ENCODE data around the gene COL20A1.
"Not testable (repeated sequence)": the region's sequence is repeated elsewhere in the genome, so short reads cannot be mapped to it uniquely, and the experiment has no call there.

The COL20A1 gene

GRCh38 chr20:63379296-63379695, 86.3 kb downstream of the COL20A1 start:
- TF ChIP-seq OSR1 (CRISPR knock-in tag; IDR thresholded peaks at IDR 0.05) (no peak), CSDC2 (CRISPR knock-in tag; IDR thresholded peaks at IDR 0.05) (no peak), ZC3H10 (CRISPR knock-in tag; IDR thresholded peaks at IDR 0.05) (no peak), ZNF8 (CRISPR knock-in tag; IDR thresholded peaks at IDR 0.05) (no peak), GLIS3 (CRISPR knock-in tag; IDR thresholded peaks at IDR 0.05) (no peak)
- TF ChIP-seq, protein P1, sequence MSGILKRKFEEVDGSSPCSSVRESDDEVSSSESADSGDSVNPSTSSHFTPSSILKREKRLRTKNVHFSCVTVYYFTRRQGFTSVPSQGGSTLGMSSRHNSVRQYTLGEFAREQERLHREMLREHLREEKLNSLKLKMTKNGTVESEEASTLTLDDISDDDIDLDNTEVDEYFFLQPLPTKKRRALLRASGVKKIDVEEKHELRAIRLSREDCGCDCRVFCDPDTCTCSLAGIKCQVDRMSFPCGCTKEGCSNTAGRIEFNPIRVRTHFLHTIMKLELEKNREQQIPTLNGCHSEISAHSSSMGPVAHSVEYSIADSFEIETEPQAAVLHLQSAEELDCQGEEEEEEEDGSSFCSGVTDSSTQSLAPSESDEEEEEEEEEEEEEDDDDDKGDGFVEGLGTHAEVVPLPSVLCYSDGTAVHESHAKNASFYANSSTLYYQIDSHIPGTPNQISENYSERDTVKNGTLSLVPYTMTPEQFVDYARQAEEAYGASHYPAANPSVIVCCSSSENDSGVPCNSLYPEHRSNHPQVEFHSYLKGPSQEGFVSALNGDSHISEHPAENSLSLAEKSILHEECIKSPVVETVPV (CRISPR knock-in tag; IDR thresholded peaks at IDR 0.05), result no peak
- ATAC-seq, result no peak

GRCh38 chr20:63379872-63380271, 86.9 kb downstream of the COL20A1 start:
- ATAC-seq, result not testable (repeated sequence)

DNA sequence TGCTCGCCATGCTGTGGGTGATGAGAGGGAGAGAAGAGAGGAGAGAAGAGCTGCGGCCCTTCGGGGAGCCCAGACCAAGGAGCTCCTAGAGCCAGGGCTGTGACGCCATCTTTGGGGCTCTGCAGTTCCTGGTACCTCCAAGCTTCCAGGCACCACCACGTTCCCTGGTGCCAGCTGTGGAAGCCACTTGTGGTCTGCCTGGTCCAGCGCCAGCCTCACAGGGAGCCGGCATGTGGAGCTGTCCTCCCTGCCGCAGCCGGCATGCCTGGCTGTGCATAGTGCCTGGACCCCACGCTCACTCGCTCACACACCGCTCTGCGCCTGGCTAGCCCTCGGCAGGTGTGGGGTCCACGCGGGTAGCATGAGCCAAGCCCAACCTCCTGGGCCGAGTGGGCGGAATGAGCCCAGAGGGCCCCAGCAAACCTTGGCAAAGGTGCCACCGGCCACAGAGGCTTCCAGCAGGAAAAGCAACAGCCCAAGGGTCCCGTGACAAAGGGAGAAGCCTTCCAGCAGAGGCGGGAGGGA, 87.4 kb downstream of the COL20A1 start:
- TF ChIP-seq ZNF565 (CRISPR knock-in tag; conservative IDR thresholded peaks at IDR 0.05; ENCODE audit: low read depth) (no peak), TCF4 (CRISPR knock-in tag; IDR thresholded peaks at IDR 0.05; ENCODE audit: borderline replicate concordance) (no peak), GLIS3 (CRISPR knock-in tag; IDR thresholded peaks at IDR 0.05) (no peak), ZFP30 (CRISPR knock-in tag; IDR thresholded peaks at IDR 0.05) (no peak), ZNF70 (CRISPR knock-in tag; IDR thresholded peaks at IDR 0.05) (no peak), ZFP3 (CRISPR knock-in tag; IDR thresholded peaks at IDR 0.05) (no peak), CSDC2 (CRISPR knock-in tag; IDR thresholded peaks at IDR 0.05) (no peak), ZNF8 (CRISPR knock-in tag; IDR thresholded peaks at IDR 0.05) (no peak), PPARA (CRISPR knock-in tag; IDR thresholded peaks at IDR 0.05; ENCODE audit: borderline replicate concordance) (no peak)
- TF ChIP-seq, protein P2, sequence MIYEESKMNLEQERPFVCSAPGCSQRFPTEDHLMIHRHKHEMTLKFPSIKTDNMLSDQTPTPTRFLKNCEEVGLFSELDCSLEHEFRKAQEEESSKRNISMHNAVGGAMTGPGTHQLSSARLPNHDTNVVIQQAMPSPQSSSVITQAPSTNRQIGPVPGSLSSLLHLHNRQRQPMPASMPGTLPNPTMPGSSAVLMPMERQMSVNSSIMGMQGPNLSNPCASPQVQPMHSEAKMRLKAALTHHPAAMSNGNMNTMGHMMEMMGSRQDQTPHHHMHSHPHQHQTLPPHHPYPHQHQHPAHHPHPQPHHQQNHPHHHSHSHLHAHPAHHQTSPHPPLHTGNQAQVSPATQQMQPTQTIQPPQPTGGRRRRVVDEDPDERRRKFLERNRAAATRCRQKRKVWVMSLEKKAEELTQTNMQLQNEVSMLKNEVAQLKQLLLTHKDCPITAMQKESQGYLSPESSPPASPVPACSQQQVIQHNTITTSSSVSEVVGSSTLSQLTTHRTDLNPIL (CRISPR knock-in tag; IDR thresholded peaks at IDR 0.05; ENCODE audit: low read depth), result no peak
- TF ChIP-seq, protein P3, sequence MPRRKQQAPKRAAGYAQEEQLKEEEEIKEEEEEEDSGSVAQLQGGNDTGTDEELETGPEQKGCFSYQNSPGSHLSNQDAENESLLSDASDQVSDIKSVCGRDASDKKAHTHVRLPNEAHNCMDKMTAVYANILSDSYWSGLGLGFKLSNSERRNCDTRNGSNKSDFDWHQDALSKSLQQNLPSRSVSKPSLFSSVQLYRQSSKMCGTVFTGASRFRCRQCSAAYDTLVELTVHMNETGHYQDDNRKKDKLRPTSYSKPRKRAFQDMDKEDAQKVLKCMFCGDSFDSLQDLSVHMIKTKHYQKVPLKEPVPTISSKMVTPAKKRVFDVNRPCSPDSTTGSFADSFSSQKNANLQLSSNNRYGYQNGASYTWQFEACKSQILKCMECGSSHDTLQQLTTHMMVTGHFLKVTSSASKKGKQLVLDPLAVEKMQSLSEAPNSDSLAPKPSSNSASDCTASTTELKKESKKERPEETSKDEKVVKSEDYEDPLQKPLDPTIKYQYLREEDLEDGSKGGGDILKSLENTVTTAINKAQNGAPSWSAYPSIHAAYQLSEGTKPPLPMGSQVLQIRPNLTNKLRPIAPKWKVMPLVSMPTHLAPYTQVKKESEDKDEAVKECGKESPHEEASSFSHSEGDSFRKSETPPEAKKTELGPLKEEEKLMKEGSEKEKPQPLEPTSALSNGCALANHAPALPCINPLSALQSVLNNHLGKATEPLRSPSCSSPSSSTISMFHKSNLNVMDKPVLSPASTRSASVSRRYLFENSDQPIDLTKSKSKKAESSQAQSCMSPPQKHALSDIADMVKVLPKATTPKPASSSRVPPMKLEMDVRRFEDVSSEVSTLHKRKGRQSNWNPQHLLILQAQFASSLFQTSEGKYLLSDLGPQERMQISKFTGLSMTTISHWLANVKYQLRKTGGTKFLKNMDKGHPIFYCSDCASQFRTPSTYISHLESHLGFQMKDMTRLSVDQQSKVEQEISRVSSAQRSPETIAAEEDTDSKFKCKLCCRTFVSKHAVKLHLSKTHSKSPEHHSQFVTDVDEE (CRISPR knock-in tag; IDR thresholded peaks at IDR 0.05), result no peak
- TF ChIP-seq, protein P4, sequence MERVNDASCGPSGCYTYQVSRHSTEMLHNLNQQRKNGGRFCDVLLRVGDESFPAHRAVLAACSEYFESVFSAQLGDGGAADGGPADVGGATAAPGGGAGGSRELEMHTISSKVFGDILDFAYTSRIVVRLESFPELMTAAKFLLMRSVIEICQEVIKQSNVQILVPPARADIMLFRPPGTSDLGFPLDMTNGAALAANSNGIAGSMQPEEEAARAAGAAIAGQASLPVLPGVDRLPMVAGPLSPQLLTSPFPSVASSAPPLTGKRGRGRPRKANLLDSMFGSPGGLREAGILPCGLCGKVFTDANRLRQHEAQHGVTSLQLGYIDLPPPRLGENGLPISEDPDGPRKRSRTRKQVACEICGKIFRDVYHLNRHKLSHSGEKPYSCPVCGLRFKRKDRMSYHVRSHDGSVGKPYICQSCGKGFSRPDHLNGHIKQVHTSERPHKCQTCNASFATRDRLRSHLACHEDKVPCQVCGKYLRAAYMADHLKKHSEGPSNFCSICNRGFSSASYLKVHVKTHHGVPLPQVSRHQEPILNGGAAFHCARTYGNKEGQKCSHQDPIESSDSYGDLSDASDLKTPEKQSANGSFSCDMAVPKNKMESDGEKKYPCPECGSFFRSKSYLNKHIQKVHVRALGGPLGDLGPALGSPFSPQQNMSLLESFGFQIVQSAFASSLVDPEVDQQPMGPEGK (CRISPR knock-in tag; IDR thresholded peaks at IDR 0.05; ENCODE audit: borderline replicate concordance), result no peak

GRCh38 chr20:63381781-63382431, 88.9 kb downstream of the COL20A1 start:
- no peak for TF ChIP-seq ISL1 (CRISPR knock-in tag; IDR thresholded peaks at IDR 0.05)
- TF ChIP-seq, protein P4 (CRISPR knock-in tag; IDR thresholded peaks at IDR 0.05; ENCODE audit: borderline replicate concordance), result no peak
- TF ChIP-seq ZNF565 (CRISPR knock-in tag; conservative IDR thresholded peaks at IDR 0.05; ENCODE audit: low read depth), result no peak
- no peak for TF ChIP-seq ARNTL (CRISPR knock-in tag; IDR thresholded peaks at IDR 0.05; ENCODE audit: borderline replicate concordance, low read depth)
- no peak for TF ChIP-seq TOX (CRISPR knock-in tag; IDR thresholded peaks at IDR 0.05; ENCODE audit: borderline replicate concordance)
- TF ChIP-seq CSDC2 (CRISPR knock-in tag; IDR thresholded peaks at IDR 0.05), result no peak
- TF ChIP-seq BACH2 (CRISPR knock-in tag; IDR thresholded peaks at IDR 0.05; ENCODE audit: borderline replicate concordance), result no peak
- TF ChIP-seq ESRRG (CRISPR knock-in tag; IDR thresholded peaks at IDR 0.05), result no peak
- TF ChIP-seq ZNF8 (CRISPR knock-in tag; IDR thresholded peaks at IDR 0.05), result no peak
- no peak for TF ChIP-seq GLIS3 (CRISPR knock-in tag; IDR thresholded peaks at IDR 0.05)
- no peak for TF ChIP-seq PPARA (CRISPR knock-in tag; IDR thresholded peaks at IDR 0.05; ENCODE audit: borderline replicate concordance)
- TF ChIP-seq, protein P1 (CRISPR knock-in tag; IDR thresholded peaks at IDR 0.05), result no peak
- no peak for TF ChIP-seq SNAI2 (CRISPR knock-in tag; IDR thresholded peaks at IDR 0.05)
- no peak for TF ChIP-seq ZNF70 (CRISPR knock-in tag; IDR thresholded peaks at IDR 0.05)
- TF ChIP-seq TCF4 (CRISPR knock-in tag; IDR thresholded peaks at IDR 0.05; ENCODE audit: borderline replicate concordance), result no peak
- TF ChIP-seq ZC3H10 (CRISPR knock-in tag; IDR thresholded peaks at IDR 0.05), result no peak
- no peak for TF ChIP-seq RARB (CRISPR knock-in tag; IDR thresholded peaks at IDR 0.05)
- peak; percentile 63 for ATAC-seq

More for the DNA sequence above, 87.4 kb downstream of the COL20A1 start:
- no peak for ATAC-seq
